Left ventricle myocardium superior (tissue), 1 donor: ENCODE measurements around the gene CTIF. TPM values are rescaled to one million over a fixed set of nuclear protein-coding genes. Genes with fewer than 3 reads are reported as not detected.

Experiments used
- ATAC-seq: fragments of 200-7000 bp; cut with Tn5 transposase; one replicate; pipeline ENCODE4 v1.9.1; 2020; ENCODE audit warnings: mild to moderate bottlenecking, moderate library complexity
- DNase-seq: peaks from one replicate; pipeline ENCODE4 v3.0.0-alpha.2; 2020
- intact Hi-C: fragments of 100-400 bp; cut with micrococcal nuclease; formaldehyde crosslinking; loops from one replicate; pipeline ENCODE4 v1.11.0; 2022
- total RNA-seq: library from RNA; stranded (reverse); fragmentation: NEBNext Ultra II Directional; extraction: Animal tissue kit (Norgen Biotek cat#: 25700); gene quantifications from one replicate; pipeline ENCODE4 v1.2.1, GENCODE V29; 2021
- donor health status: DM: no; HTN: yes; CAD: no; lungs with severe emphysema.

CTIF gene
- total RNA-seq, 1 donor from 2014 or later: 59.9 TPM

DNA sequence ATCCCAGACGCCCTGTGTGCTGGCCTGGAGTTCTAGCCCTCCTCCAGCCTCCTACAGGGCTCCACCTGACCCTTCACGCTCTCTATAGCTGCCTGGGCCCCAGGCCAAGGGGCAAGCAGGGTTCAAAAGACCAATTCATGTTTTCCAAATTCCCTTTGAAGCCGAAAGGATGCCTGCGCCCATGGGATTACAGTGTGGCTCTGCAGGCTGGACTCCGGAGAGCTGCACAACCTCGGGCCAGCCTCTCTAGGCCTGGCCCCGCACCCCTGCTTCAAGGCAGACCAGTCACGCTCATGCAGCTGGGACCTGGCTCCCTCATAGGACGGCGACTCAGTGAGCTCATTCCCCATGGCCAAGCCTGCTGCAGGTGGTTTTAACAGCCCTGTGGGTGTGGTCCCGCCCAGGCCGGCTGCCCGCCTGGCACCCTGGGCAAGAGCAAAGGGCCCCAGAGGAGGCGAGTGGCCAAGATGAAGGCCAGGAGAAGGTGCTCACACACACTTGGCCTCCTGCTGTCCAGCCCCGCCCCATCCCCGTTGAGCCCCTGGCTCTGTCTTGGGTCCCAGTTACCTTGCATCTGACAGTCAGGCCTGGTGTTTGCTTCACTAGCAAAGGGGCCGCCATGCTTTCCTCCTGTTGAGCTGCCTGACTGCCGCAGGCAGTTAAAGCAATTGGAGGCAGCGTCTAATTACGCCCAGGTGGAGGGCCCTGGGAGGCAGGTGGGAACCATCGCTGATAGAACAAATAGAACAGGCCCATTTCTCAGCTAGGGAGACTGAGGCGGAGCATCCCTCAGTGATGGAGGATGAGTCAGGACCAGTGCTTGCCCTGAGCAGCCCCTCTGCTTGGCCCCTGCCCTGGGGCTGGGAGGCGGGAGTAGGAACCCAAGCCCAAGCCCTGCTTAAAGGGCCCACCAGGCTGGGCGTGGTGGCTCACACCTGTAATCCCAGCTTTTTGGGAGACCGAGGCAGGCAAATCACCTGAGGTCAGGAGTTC lies 355.1 kb downstream of the CTIF start:
- no peak for DNase-seq
- no peak for ATAC-seq
- intact Hi-C loops: no loop called here

DNA sequence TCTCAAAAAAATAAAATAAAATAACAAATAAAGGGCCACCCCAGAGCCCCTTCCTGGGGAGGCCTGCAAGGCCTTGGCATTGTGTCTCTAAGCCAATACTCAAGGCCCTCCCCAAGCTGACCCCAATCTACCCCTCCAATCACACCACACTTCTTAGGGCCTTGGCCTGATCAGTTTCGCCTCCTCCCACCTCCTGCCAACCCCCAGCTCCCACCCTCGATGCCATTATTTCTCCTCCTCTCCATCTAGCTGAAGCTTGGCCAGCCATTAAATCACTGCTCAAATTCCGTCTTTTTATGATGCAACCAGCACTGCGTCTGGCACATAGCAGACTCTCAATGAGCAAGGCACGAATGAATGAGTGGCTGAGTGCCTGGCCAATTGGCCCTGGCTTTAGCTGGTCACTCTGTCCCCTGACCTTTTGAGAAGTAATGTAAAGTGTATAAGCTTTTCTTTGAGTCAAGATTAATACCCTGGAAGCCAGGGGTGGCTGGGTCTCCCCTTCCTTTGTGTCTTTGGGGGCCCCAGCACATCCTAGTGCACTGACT lies 356.0 kb downstream of the CTIF start:
- intact Hi-C loops: no loop called here
- ATAC-seq: no peak

DNA sequence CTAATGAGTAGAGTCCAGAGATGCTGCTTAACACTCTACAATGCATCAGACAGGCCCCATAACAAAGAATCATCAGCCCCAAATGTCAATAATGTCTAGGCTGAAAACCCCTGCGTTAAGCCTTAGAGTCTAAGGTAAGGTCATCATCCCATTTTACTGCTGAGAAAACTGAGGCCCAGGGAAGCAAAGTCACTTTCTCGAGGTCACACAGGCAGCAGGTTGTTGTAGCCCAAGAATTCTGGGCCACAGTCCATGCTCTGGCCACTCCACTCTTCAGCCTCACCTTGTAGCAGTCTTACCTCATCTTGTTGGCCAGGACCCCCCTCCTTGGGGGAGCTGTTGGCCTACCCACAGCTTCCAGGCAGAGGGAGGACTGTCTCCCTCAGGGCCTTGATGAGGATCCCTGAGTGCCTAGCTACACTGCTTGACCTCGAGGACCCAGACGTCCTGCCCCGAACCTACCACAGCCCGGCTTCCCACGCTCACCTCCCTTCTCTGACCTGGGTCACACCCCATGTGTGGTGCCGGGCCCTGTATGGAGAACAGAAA lies 357.6 kb downstream of the CTIF start:
- intact Hi-C loops: no loop called here
- ATAC-seq (no peak), DNase-seq (no peak)

More for the DNA sequence above, 356.0 kb downstream of the CTIF start:
- DNase-seq: no peak

DNA sequence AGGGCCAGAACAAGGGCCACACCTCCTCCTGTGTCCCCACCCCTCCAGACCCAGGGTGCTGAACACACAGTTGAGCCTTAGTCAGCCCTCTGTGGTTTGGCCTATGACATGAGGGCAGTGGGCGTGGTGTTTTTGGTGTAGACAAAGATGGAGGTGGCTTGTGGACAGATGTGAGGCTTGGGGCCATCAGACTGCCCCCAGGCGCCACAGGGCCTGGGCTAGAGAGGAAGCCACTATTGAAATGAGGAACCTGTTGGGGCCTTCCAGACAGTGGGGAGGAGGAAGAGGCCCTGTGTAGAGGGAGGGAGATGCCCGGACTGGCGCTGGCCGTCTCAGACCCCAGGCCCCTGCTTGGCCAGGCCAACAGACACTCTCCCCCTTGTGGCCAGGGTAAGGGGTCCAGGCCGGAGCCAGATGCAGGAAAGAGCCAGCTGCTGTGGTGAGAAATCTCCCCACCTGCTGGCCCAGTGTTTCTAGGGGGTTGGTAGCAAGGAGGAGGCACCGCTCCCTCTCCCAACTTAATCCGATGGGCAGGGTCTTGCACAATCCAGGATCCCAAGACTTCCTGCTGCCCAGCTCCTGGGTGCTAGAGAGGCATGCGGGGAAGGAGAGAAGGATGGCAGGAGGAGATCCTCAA lies 358.2 kb downstream of the CTIF start:
- DNase-seq (peak; percentile 74), ATAC-seq (peak; percentile 79)
- intact Hi-C loops: no loop called here

DNA sequence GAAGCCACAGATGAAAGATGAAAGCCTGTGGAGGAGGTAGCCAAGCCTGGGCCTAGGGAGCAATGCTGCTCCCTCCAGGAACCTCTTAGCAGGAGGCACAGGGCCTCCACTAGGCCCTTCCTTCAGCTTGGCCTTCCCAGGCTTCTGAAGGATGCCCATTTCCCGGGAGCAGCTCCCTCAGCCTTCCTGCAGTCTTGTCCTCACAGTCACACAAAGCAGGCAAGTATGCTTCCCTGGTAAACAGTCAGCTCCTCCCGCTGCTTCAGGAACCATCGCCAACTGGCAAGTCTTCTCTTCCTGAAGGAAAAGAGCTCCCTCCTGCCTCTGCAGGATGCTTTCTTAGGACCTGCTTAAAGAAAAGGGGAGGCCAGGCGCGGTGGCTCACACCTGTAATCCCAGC lies 358.7 kb downstream of the CTIF start:
- no peak for ATAC-seq
- DNase-seq: no peak
- intact Hi-C loops: no loop called here

DNA sequence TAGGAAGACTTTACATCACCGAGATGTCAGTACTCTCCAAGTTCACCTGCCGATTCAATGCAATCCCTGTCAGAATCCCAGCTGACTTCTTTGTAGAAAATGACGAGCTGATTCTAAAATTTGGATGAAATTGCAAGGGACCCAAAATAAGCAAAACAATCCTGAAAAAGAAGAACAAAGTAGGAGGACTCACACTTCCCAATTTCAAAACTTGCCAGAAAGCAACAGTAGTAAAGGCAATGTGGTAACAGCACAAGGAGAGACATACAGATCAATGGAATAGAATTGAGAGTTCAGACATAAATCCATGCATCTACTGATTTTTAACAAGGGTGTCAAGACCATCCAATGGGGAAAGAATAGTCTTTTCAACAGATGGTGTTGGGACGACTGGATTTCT lies 359.7 kb downstream of the CTIF start:
- DNase-seq (no peak), ATAC-seq (no peak)
- intact Hi-C loops: no loop called here

DNA sequence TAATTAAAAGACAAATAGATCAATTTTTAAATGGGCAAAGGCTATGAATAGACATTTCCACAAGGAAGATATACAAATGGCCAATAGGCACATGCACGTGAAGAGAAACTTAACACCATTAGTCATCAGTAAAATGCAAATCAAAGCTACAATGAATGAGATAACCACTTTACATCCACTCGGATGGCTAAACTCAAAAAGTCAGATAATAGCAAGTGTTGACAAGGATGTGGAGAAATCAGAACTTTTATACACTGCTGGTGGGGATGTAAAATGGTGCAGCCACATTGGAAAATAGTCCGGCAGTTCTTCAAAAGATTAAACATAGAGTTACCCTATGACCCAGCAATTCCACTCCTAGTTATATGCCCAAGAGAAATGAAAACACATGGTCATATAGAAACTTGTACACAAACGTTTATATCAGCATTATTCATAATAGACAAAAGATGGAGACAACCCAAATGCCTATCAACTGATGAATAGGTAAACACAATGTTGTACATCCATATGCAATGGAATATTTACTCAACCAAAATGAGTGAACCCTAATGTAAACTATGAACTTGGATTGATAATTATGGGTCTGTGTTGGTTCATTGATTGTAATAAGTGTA lies 360.8 kb downstream of the CTIF start:
- DNase-seq (no peak), ATAC-seq (no peak)
- intact Hi-C loops: no loop called here

DNA sequence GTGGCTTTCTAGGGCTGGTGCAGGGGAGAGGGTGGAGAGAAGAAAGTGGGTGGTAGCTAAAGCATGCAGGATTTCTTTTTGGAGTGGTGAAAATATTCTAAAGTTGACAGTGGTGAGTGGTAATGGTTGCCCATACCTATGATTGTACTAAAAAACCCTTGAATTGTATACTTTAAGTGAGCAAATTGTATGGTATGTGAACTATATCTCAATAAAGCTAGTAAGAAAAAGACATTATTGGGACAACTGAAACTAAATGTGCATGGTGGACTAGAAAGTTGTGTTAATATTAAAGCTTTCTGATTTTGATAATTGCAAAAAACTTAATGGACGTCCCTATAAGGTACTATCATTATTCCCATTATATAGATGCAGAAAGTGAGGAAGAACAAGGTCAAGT lies 361.6 kb downstream of the CTIF start:
- ATAC-seq (no peak), DNase-seq (no peak)
- intact Hi-C loops: no loop called here

DNA sequence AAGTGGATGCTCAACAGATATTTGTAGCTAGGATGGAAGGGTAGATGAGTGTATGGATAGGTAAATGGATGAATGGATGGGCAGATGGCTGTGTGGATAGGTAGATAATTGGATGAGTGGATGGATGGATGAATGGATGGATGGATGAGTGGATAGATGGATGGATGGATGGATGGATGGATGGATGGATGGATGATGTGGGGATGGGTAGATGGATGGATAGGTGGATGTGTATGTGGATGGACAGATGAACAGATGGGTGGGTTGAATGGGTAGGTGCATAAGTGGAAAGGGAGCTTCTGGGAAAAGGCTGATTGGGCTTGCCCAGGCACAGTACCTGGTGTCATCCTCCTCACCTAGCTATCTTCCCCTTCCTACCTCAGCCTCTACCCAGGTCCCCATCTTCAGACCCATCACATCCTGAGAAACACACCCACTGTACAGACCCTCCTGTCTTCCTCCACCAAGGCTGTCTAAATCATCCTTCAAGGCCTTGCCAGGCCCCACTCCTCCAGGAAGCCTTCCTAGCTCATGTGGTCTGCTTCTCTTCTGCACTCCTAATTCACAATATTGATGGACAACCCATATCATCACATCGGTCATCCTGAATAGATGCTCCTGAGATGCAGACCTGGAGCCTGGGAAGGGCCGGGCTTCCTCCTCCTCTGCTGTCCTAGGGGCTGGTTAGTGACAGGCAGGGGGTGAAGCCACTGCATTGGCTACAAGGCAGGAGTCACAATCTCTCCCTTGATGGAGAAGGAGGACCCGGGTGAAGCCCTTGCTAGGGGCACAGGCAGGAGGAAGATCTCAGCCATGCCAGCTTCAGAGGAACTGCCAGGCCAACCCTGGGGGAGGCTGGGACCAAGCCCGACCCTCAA lies 362.6 kb downstream of the CTIF start:
- no peak for DNase-seq
- intact Hi-C loops: no loop called here

DNA sequence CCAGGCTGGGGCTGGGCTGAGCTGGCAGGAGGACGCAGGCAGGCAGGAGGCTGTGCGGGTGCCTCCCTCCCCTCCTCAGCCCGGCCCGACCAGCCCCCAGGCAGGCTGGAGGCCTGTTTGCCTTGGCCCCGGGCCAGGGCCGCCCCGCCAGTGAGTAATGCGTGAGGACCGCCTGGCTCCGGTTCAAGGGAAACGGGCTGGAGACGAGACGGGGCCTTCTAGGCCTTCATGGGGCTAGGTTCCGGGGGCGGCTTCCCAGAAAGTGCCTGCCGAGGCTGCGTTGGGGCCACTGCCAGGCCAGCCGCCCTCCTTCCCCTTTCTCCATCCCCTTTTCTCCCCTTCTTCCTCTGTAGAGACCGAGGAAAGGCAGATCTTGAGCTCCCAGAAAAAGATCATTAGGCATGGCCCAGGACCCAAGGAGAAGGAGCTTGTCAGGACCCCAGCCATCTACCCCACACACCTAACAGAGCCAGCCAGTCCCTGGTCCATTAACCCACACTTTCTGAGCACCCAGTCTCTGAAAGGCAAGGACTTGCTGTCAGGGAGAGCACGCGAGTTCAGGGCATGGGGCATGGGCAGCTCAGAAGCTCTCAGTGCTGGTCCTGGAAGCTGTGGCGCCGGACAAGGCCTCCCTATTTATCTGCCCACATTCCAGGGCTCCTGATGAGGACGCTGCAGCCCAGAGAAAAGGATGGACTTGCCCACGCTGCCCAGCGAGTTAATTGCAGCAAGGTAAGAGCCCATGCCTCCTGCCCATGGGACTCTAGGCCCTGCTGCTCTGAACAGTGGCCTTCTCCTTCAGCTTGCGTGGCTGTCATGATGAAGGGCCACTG lies 363.4 kb downstream of the CTIF start:
- peak; percentile 86 for ATAC-seq

More for the DNA sequence above, 362.6 kb downstream of the CTIF start:
- ATAC-seq: peak; percentile 9

DNA sequence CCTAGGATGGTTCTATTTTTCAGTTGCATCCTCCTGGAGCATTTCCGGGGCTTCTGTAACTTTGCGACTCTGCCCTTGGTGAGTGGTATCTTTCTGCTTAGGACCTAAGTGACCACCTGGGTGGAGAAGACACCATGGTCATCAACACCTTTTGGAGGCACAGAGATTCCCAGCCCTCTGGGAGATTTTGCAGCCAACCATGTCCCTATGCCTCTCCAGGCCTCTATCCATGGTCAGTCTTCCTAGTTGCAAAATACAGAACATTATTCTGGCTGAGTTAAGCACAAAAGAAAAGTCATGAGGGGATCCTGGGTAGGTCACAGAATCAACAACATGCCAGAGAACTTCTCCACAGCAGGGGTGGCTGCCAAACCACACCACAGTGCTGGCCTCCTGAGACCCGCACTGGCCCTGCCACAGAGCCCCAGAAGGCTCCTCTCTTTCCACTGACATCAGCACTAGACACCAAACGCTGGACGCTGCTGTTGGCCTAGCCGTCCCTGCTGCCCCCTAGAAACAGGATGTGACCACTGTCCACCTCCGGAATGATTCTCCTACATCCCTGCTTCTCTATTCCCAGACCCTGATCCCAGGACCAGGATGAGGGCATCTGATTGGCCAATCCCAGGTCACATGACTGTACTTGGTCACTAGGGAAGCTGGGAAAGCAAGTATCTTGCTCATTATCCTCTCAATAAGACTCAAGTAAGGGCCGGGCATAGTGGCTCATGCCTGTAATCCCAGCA lies 364.2 kb downstream of the CTIF start:
- ATAC-seq (peak; percentile 80), DNase-seq (peak; percentile 72)
- intact Hi-C loops: no loop called here

More for the DNA sequence above, 363.4 kb downstream of the CTIF start:
- peak; percentile 91 for DNase-seq
- intact Hi-C loops: no loop called here

DNA sequence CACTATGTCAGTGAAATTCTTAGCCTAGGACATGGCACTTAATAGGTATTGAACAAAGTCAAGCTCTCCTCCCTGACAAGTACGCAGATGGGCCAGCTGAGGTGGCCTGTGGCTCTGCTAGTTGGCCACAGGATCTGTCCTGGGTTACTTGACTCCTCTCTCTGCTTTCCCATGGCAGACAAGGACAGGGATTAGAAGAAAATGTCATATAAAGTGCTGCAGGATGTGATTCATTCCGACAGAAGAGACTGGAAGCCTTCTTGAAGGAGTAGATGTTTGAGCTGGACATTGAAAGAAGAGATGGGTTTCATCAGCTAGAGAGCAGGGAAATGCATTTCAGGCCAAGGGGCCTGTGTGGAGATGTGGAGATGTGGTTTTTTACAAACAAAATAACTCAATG lies 365.3 kb downstream of the CTIF start:
- ATAC-seq: no peak
- intact Hi-C loops: no loop called here
- no peak for DNase-seq

DNA sequence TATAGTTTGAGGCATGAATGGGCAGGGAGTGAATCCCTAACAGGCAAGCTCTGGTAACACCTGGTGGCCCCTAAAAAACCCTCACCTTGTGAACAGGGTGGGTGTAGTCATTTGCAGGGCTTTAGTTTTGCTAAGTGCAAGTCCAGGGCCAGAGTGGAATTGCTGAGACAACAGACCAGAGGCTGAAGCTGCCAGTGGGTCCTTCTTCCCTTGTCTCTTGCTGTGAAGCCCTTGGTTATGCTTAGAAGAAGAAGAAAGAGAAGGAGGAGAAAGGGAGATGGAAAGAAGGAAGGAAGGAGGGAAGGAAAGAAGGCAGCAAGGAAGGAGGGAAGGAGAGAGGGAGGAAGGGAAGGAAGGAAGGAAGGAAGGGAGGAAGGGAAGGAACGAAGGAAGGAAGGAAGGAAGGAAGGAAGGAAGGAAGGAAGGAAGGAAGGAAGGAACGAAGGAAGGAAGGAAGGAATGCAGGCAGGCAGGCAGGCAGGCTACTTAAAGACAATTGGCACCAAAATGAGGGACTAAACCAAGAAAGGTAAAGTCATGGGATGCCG lies 366.1 kb downstream of the CTIF start:
- no peak for ATAC-seq
- DNase-seq: no peak
- intact Hi-C loops: no loop called here

DNA sequence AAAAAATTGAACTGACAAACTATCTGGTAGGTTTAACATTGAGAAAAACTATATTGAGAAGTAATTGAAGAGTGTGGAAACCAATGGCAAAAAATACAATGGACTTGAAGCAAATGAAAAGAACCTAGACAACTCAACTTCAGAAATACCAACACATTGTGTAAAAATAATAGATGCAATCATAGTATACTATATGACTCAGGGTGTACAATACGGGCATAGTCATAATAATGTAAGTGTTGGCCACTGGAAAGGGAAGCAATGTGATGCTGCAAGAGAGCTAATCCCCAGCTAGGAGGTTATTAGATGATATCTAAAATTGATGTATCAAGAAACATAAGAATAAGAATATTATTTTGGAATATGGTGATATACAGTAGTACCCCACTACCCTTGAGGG lies 366.7 kb downstream of the CTIF start:
- intact Hi-C loops: no loop called here
- no peak for ATAC-seq
- no peak for DNase-seq

DNA sequence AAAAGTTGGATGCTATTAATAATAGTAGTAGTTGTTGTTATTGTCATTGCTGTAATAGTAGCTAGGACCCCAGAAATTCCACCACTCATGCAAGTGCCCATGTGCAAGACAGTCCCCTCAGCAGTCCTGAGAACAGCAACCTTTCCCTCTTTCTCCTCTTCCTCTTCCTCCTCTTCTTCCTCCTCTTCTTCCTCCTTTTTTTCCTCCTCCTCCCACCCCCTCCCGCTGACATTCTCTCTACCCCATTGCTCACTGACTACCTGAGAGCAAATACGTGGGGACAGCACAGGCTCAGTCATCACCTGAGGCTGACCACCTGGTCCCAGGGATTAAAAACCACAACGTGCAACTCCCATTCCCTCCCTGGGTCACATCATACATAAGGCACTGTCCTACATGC lies 370.1 kb downstream of the CTIF start:
- intact Hi-C loops: no loop called here
- DNase-seq (no peak), ATAC-seq (no peak)

DNA sequence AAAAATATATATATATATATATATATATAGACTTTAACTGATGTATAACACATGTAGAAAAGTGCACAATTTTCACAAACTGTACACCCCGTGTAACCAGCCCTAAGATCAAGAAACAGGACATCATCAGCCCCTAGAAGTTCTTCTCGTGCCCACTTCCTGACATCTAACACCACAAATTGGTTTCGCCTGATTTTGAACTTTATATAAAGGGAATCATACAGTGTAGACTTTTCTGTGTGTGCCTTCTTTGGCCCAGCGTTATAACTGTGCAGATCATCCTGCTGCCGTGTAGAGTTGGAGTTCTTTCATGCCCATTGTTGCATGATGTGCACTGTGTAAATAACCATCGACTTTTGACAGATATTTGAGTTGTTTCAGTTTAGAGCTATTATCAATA lies 370.9 kb downstream of the CTIF start:
- no peak for ATAC-seq
- no peak for DNase-seq
- intact Hi-C loops: no loop called here
